ENCODE measurements around the gene SLC25A17.

DNA sequence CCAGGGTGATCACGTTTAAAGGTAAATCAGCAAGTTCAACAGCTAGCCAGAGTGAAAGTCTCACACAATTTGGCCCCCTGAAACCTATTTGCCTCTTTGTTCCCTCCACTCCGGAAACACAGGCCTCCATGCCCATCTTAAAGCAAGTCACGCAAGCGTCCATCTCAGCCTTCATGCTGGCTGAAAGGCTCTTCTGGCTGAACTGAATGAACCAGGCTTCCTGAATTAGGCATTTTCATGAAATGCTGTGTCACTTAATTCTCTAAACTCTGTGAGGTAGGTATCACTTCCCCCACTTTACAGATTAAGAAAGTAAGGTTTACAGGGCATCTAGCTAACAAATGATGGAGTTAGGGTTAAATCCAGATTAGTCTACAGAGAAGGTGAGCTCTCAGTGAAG is 1.4 kb downstream of the SLC25A17 start:
- TF ChIP-seq, protein P1, sequence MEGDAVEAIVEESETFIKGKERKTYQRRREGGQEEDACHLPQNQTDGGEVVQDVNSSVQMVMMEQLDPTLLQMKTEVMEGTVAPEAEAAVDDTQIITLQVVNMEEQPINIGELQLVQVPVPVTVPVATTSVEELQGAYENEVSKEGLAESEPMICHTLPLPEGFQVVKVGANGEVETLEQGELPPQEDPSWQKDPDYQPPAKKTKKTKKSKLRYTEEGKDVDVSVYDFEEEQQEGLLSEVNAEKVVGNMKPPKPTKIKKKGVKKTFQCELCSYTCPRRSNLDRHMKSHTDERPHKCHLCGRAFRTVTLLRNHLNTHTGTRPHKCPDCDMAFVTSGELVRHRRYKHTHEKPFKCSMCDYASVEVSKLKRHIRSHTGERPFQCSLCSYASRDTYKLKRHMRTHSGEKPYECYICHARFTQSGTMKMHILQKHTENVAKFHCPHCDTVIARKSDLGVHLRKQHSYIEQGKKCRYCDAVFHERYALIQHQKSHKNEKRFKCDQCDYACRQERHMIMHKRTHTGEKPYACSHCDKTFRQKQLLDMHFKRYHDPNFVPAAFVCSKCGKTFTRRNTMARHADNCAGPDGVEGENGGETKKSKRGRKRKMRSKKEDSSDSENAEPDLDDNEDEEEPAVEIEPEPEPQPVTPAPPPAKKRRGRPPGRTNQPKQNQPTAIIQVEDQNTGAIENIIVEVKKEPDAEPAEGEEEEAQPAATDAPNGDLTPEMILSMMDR (IDR thresholded peaks at IDR 0.05; ENCODE audit: borderline replicate concordance, extremely low read depth, low read length, poor library complexity, severe bottlenecking) = no peak
- no peak for TF ChIP-seq EZH2 (IDR thresholded peaks at IDR 0.05; ENCODE audit: borderline replicate concordance, low read depth, low read length, severe bottlenecking)

Measured in DND-41 (cell line).